GM10266 (cell line): ENCODE measurements around the gene FBXO31.

Experiments
- DNase-seq: peaks from one replicate; pipeline ENCODE4 v3.0.0; 2012; ENCODE audit errors: extremely low spot score
- TF ChIP-seq, protein P1 (sequence below): IDR thresholded peaks from 2 replicates; pipeline ENCODE4 v1.5.1; 2012; ENCODE audit warnings: mild to moderate bottlenecking, low read depth; ENCODE audit not compliant: control insufficient read depth, insufficient read depth; ENCODE audit errors: missing control alignments

The FBXO31 gene

DNA sequence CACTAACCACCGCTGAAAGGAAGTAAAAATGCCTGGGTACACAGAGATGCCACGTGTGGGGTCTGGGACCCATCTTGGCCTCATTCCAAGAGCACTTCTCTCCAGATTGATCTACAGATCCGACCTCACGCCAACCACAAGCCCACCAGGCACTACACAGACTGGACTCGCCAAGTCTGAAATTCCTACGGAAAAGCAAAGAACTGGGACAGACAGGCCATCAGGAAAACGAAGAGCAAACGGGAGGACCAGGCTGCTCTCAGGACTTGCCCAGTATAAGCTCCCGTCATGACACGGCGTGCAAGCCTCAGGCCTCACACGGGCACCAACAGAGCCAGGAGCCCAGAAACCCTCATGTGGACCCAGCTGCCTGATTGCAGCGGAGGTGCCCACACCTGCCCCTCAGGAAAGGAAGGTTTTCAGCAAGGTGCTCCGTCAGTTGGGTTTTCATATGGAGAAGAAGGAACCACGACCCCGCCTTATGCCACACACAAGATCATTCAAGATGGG, 46.3 kb downstream of the FBXO31 start:
- DNase-seq, result no peak
- TF ChIP-seq, protein P1, sequence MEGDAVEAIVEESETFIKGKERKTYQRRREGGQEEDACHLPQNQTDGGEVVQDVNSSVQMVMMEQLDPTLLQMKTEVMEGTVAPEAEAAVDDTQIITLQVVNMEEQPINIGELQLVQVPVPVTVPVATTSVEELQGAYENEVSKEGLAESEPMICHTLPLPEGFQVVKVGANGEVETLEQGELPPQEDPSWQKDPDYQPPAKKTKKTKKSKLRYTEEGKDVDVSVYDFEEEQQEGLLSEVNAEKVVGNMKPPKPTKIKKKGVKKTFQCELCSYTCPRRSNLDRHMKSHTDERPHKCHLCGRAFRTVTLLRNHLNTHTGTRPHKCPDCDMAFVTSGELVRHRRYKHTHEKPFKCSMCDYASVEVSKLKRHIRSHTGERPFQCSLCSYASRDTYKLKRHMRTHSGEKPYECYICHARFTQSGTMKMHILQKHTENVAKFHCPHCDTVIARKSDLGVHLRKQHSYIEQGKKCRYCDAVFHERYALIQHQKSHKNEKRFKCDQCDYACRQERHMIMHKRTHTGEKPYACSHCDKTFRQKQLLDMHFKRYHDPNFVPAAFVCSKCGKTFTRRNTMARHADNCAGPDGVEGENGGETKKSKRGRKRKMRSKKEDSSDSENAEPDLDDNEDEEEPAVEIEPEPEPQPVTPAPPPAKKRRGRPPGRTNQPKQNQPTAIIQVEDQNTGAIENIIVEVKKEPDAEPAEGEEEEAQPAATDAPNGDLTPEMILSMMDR, result no peak

DNA sequence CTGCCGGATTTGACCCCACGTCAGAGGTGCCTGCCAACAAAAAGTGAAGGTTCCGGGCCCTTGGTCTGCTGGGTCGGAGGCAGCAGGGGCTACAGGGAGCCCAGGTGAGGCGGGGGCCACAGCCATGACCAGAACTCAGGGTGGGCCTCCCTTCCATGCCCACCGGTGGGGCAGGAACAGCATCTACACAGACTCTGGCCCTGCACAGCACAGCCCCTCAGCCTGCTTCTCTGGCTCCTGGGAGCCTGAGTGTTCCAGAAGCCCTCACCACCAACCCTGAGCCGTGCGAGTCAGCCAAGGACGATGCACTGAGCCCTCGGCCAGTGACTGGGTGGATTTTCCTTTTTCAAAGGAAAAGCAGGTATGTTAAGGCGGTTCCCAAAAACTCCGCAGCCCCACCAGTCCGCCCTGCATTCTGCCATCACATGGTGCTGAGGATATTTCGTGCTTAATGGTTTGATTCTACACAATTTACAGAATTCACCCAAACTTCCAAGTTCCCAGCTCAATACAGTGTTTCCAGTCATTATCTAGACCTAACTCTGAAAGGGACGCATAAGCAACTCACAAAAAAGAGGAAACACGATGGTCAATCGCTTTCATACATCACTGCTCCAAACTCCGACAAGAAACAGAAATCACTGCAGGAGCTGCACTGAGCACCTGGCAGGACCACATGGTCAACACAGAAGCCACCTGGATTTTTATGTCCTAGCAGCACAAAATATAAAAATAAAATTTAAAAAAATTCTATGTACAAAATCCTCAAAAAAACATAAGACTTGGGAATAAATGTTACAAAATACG, 46.9 kb downstream of the FBXO31 start:
- TF ChIP-seq, protein P1, result no peak

DNA sequence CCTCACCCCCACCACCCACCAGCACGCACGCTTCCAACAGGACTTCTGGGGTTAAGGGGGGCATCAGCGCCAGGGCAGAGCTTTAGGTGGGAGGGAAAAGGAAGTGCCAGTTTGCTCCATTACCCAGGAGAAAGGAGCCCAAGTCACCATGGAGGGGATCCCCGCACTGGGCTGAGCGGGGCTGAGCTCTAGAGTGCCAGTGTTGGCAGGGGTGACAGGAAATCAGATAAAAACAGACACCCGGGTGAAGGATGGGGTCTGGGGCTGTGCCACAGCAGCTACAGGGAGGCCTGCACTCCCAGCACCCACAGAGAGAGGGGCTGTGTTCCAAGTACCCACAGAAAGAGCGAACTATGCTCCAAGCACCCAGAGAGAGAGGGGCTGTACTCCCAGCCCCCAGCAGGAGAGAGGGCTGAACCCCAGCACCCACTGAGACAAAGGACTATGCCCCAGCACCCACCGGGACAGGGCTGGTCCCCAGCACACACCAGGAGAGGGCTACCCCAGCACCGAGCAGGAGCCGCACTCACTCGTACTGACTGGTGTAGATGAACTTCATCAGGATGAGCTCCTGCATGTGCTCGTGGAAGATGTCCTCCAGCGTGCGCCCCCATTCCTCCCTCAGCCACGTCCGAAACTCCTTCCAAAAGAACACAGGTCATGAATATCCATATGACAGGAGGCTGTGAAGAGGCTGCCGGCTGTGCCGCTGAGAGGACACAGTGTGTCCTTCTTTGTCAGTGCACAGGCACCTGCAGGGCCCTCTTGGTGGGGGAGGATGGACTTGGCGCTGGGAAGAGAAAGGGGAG, 47.7 kb downstream of the FBXO31 start:
- DNase-seq, result no peak
- TF ChIP-seq, protein P1, result no peak

More for the DNA sequence above, 46.9 kb downstream of the FBXO31 start:
- DNase-seq, result no peak

DNA sequence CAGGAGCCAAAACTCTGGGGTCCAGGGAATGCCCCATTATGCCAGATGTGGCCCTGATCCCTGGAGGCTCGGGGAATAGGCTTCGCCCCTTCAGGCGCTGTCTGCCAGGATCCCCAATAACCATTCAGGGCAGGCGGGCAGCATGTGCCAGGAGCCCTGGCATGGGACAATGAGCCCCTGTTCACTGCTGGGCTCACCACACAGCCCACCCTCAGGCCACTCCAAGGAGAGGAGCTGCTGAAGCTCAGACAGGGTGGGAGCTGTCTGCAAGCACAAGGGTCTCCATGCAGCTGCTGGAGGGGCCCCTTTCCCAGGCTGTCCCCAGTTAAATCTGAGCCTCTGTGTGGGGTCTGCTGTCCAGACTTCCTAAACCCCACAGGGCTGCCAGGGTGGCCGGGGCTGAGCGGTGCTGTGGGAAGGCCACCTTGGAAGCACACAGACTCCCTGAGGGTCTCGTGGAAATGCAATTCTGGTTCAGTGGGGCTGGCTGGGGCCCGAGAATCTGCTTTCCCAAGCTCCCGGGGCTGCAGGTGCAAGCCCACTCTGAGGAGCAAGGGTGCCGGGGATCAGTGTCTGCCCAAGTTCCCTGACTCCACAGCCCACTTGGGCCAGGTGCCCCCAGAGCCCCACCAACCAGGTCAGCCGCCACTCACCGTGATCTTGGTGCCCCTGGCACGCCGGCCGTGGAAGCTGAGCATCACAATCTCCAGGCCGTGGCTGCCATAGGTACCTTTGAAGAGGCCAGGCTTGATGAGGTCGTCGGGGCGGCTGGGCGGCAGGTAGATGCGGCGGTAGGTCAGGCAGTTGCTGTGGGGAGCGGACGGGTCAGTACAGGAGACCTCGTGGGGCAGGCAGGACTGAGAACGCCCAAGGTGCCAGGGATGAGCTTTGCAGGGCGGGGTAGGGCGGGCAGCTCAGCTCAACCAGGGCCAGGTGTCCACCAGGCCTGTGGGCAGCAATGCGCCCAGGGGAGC, 48.6 kb downstream of the FBXO31 start:
- no peak for DNase-seq
- TF ChIP-seq, protein P1, result no peak

DNA sequence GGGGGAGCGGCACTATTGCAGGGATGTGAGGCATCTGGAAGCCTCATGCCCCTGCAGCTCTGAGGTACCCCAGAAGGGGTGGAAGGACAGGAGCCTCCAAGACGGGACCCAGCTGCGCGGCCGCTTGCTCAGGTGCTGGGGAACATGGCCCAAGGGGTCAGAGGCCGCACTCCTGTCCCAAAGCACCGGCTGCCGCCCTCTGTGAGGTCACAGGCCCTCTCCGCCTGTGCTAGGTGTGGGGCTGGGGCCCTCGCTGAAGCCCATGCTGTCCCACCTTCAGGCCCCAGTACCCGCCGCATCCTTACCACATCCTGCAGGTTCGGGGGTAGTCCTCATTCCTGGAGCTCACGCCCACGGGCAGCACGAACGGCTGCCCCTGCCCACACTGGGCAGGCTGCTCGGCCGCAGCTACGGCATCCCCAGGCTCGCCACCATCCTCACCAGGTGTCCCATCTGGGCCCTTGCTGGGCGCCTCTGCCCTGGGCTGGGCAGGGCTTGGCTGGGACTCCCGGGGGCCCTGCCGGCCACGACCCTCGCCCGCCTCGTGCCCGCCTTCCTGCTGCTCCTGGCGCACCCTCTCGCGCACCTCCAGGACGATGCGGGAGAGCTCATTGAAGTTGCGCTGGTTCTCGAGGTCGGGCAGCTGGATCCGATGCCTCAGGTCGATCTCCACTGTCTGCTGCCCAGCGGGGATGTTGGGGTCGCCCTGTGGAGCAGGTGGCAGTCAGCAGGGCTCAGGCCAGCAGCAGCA, 49.8 kb downstream of the FBXO31 start:
- TF ChIP-seq, protein P1, result no peak
- no peak for DNase-seq

DNA sequence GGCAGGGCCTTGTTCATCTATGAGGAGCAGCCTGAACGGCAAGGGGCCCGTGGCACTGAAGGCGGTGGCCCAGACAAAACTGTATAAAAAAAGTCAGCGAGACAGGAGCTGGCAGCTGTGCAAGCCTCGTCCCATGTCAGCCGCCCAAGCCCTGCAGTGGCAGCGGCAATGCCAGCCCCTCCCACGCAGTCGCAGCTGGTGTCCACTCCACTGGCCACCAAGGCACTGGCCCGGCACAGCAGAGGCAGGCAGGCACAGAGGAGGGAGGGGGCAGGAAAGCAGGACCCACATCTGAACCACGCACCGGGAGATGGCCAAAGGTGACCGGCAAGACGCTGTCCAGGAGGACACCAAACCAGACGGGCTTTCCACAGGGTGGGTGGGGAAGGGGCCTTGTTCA, 50.5 kb downstream of the FBXO31 start:
- TF ChIP-seq, protein P1, result no peak
- no peak for DNase-seq
